ENCODE results near the gene EEFSEC. TPM values are rescaled to one million over a fixed set of nuclear protein-coding genes. Genes with fewer than 3 reads are reported as not detected.

Gene EEFSEC
- total and polyA plus RNA-seq, 2 of the 4 experiments (the other 2 are of a cell fraction): 4.5 to 9.3 TPM

DNA sequence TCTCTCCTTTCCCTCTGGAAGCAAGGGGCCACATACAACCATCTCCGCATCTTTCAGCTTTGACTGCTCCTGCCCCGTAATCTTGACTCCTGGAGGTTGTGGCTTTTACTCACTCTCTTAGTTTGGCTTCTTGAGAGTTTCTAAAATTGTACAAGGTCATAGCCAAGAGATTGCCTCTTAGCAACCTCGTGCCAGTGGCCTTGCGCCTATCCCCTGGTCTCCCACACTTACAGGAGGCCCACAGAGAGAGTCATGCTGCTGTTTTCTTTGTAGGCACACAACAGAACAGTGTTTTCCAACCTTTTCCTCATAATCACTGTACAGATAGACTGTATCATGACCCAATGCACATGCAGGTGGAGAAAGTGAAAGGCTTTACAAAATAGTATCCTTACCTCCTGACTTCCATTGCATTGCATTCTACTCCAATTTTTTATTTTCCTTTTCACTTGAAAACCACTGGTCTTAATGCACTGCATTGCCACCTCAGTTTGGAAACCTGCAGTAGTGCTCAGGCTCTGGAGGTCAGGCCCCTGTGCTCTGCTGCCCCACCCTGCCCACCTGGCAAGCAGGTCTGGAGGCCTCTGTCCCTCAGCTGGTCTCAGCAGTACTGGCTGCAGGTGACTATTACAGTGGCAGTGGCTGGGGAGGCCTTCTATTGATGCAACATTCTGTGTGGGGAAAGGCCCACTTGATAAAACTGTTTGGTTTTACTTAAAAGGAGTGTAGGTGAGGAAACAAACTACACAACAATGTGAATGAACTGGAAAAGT lies 157.2 kb downstream of the EEFSEC start:
- Histone ChIP-seq H2BK20ac (ENCODE audit: low read depth, low read length) (no peak overlapping the region), H2AK9ac (replicated peaks; ENCODE audit: low read depth, low read length, poor library complexity) (no peak overlapping the region), H3K56ac (ENCODE audit: extremely low read depth, insufficient read depth, low read length) (no peak overlapping the region), H3K23ac (ENCODE audit: low read depth, low read length) (no peak overlapping the region), H3K4me1 (ENCODE audit: control insufficient read depth, insufficient read depth, low read length) (no peaks in the 10 kb centered on the region), H3K79me1 (ENCODE audit: low read depth in 1 of 2, low read length in 2 of 2) (no peaks in the 10 kb centered on the region; a peak in 1 of 4 replicates), H4K91ac (ENCODE audit: insufficient read depth, low read depth, low read length) (no peak overlapping the region), H3K9me3 (ENCODE audit: control insufficient read depth, insufficient read depth, low read length) (no peaks in the 10 kb centered on the region), H4K8ac (ENCODE audit: low read depth in 2 of 2, low read length in 2 of 2) (no peak overlapping the region), H3K4me3 (ENCODE audit: insufficient read depth, low read depth, low read length) (no peak overlapping the region), H3K18ac (ENCODE audit: low read depth, low read length) (no peak overlapping the region), H3K4ac (ENCODE audit: low read depth, low read length) (no peak overlapping the region), H4K20me1 (ENCODE audit: insufficient read depth, low read length) (no peaks in the 10 kb centered on the region), H2BK120ac (ENCODE audit: low read depth, low read length) (no peak overlapping the region), H2AFZ (replicated peaks; ENCODE audit: low read length, poor library complexity) (no peak overlapping the region), H3K9ac (ENCODE audit: low read depth, low read length) (no peak overlapping the region), H3K4me2 (ENCODE audit: low read depth, low read length) (no peak overlapping the region), H3K9me1 (ENCODE audit: insufficient read depth, low read length) (peaks cover 12% of the 10 kb centered on the region; the same call in 1 of the 2 replicates), H4K5ac (ENCODE audit: low read depth, low read length) (no peak overlapping the region), H3K27ac (ENCODE audit: insufficient read depth, low read length) (no peak overlapping the region), H3K14ac (replicated peaks; ENCODE audit: low read depth, low read length) (no peak overlapping the region), H2BK5ac (ENCODE audit: low read depth, low read length, poor library complexity, severe bottlenecking) (no peak overlapping the region), H2BK15ac (ENCODE audit: low read depth, low read length) (no peak overlapping the region), H3K36me3 (ENCODE audit: control insufficient read depth, insufficient read depth, low read length) (no peaks in the 10 kb centered on the region), H2AK5ac (ENCODE audit: low read depth, low read length) (no peak overlapping the region), H3K27me3 (ENCODE audit: control insufficient read depth, insufficient read depth, low read length) (no peaks in the 10 kb centered on the region)
- ChIA-PET CTCF (no interaction called here), POLR2A (ENCODE audit: unreplicated experiment) (no interaction called here)
- intact Hi-C loops (cut with micrococcal nuclease) (no loop called here), in situ Hi-C loops (cut with MboI; ENCODE audit: low sequenced_read_pairs) (no loop called here), dilution Hi-C loops (cut with HindIII; ENCODE audit: low sequenced_read_pairs, unreplicated experiment) (no loop called here)
- TF ChIP-seq MAFK (IDR thresholded peaks at IDR 0.05; ENCODE audit: low read depth, low read length): no peak
- TF ChIP-seq MAZ (IDR thresholded peaks at IDR 0.05; ENCODE audit: borderline replicate concordance, low read depth, low read length): no peak
- no peak for TF ChIP-seq MXI1 (IDR thresholded peaks at IDR 0.05; ENCODE audit: borderline replicate concordance, low read depth, low read length)
- TF ChIP-seq POLR2A (IDR thresholded peaks at IDR 0.05; ENCODE audit: low read depth, low read length): no peak
- TF ChIP-seq BHLHE40 (IDR thresholded peaks at IDR 0.05; ENCODE audit: low read depth, low read length): no peak
- TF ChIP-seq, protein P1, sequence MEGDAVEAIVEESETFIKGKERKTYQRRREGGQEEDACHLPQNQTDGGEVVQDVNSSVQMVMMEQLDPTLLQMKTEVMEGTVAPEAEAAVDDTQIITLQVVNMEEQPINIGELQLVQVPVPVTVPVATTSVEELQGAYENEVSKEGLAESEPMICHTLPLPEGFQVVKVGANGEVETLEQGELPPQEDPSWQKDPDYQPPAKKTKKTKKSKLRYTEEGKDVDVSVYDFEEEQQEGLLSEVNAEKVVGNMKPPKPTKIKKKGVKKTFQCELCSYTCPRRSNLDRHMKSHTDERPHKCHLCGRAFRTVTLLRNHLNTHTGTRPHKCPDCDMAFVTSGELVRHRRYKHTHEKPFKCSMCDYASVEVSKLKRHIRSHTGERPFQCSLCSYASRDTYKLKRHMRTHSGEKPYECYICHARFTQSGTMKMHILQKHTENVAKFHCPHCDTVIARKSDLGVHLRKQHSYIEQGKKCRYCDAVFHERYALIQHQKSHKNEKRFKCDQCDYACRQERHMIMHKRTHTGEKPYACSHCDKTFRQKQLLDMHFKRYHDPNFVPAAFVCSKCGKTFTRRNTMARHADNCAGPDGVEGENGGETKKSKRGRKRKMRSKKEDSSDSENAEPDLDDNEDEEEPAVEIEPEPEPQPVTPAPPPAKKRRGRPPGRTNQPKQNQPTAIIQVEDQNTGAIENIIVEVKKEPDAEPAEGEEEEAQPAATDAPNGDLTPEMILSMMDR (conservative IDR thresholded peaks at IDR 0.05; ENCODE audit: low read depth, low read length): no peak
- no peak for TF ChIP-seq NFE2L2 (IDR thresholded peaks at IDR 0.05; ENCODE audit: low read depth, low read length)
- no peak for TF ChIP-seq FOS (IDR thresholded peaks at IDR 0.05; ENCODE audit: low read depth, low read length)
- TF ChIP-seq, protein P2, sequence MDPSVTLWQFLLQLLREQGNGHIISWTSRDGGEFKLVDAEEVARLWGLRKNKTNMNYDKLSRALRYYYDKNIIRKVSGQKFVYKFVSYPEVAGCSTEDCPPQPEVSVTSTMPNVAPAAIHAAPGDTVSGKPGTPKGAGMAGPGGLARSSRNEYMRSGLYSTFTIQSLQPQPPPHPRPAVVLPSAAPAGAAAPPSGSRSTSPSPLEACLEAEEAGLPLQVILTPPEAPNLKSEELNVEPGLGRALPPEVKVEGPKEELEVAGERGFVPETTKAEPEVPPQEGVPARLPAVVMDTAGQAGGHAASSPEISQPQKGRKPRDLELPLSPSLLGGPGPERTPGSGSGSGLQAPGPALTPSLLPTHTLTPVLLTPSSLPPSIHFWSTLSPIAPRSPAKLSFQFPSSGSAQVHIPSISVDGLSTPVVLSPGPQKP (IDR thresholded peaks at IDR 0.05; ENCODE audit: borderline replicate concordance, low read depth, low read length): no peak
- no peak for TF ChIP-seq RAD21 (IDR thresholded peaks at IDR 0.05; ENCODE audit: low read length)
- TF ChIP-seq SMC3 (IDR thresholded peaks at IDR 0.05; ENCODE audit: low read depth, low read length): no peak
- TF ChIP-seq RCOR1 (IDR thresholded peaks at IDR 0.05; ENCODE audit: insufficient replicate concordance, low read length): no peak
- TF ChIP-seq RFX5 (IDR thresholded peaks at IDR 0.05; ENCODE audit: low read depth, low read length): no peak
- no peak for TF ChIP-seq CEBPB (IDR thresholded peaks at IDR 0.05; ENCODE audit: low read depth, low read length)
- TF ChIP-seq, protein P3, sequence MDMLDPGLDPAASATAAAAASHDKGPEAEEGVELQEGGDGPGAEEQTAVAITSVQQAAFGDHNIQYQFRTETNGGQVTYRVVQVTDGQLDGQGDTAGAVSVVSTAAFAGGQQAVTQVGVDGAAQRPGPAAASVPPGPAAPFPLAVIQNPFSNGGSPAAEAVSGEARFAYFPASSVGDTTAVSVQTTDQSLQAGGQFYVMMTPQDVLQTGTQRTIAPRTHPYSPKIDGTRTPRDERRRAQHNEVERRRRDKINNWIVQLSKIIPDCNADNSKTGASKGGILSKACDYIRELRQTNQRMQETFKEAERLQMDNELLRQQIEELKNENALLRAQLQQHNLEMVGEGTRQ (IDR thresholded peaks at IDR 0.05; ENCODE audit: low read depth, low read length): no peak
- TF ChIP-seq CHD1 (IDR thresholded peaks at IDR 0.05; ENCODE audit: low read depth, low read length): no peak
- no peak for ATAC-seq (ENCODE audit: low read depth)
- no TSS peak for BruUV-seq (replicated peaks)
- WGBS, 2 experiments (ENCODE audit: extremely low coverage in 2 of 2, insufficient read length in 1 of 2): no CpG with 5 or more reads among the region's 4 CpGs
- no peak for DNase-seq
